Measurements from ENCODE around the gene SNX5.

Gene SNX5

GRCh38 chr20:17898548-17898994 is 70.0 kb downstream of the SNX5 start:
- no peaks in the 10 kb centered on the region for H3K36me3 Mint-ChIP-seq (ENCODE audit: low read depth)
- H3K27me3 Mint-ChIP-seq (ENCODE audit: low read depth, poor library complexity): peaks cover 10% of the 10 kb centered on the region
- DNase-seq: peak; percentile 74
- H3K27ac Mint-ChIP-seq: no peak overlapping the region
- no peak overlapping the region for H3K4me3 Mint-ChIP-seq
- peaks cover 3% of the 10 kb centered on the region for H3K9me3 Mint-ChIP-seq
- peak; percentile 88 for TF ChIP-seq CTCF (IDR thresholded peaks at IDR 0.05)
- H3K4me1 Mint-ChIP-seq: peaks cover 28% of the 10 kb centered on the region

DNA sequence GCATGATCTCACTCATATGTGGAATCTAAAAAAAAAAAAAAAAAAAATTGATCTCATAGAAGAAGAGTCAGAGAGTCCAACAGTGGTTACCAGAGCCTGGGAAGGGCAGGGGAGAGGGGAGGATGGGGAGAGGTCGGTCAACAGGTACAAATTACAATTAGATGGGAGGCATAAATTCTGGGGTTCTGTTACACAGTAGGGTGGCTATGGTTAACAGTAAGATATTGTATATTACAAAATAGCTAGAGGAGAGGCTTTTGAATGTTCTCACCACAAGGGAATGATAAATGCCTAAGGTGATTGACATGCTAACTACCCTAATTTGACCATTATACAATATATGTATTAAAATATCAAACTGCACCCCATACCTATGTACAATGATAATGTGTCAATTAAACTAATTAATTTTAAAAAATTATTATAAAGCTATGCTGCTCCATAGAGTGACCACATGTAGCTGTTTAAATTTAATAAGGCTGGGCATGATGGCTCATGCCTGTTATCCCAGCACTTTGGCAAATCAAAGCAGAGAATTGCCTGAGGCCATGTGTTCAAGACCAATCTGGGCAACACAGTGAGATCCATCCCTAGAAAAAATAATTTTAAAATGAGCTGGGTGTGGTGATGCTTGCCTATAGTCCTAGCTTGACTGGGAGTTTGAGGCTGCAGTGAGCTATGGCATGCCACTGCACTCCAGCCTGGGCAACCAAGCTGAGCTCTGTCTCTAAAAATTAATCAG is 70.9 kb downstream of the SNX5 start:
- H3K27me3 Mint-ChIP-seq (ENCODE audit: low read depth, poor library complexity): peaks cover 10% of the 10 kb centered on the region
- TF ChIP-seq CTCF (IDR thresholded peaks at IDR 0.05): no peak
- peaks cover 9% of the 10 kb centered on the region for H3K9me3 Mint-ChIP-seq
- DNase-seq: no peak
- H3K4me1 Mint-ChIP-seq: peaks cover 28% of the 10 kb centered on the region
- no peaks in the 10 kb centered on the region for H3K36me3 Mint-ChIP-seq (ENCODE audit: low read depth)
- H3K4me3 Mint-ChIP-seq: no peak overlapping the region
- H3K27ac Mint-ChIP-seq: no peak overlapping the region

- TF ChIP-seq CTCF (IDR thresholded peaks at IDR 0.05): no peak
- no peak for DNase-seq
- Mint-ChIP-seq H3K27me3 (ENCODE audit: low read depth, poor library complexity) (peaks cover 10% of the 10 kb centered on the region), H3K27ac (no peak overlapping the region), H3K4me1 (peaks cover 28% of the 10 kb centered on the region), H3K9me3 (peaks cover 18% of the 10 kb centered on the region), H3K36me3 (ENCODE audit: low read depth) (no peaks in the 10 kb centered on the region), H3K4me3 (peak overlapping the region; percentile 41)
Observed at GRCh38 chr20:17896771-17897369, 71.7 kb downstream of the SNX5 start.

GRCh38 chr20:17896193-17896723 is 72.3 kb downstream of the SNX5 start:
- peak overlapping the region; percentile 57 for H3K4me3 Mint-ChIP-seq
- no peaks in the 10 kb centered on the region for H3K36me3 Mint-ChIP-seq (ENCODE audit: low read depth)
- H3K9me3 Mint-ChIP-seq: peaks cover 24% of the 10 kb centered on the region
- H3K27me3 Mint-ChIP-seq (ENCODE audit: low read depth, poor library complexity): peaks cover 10% of the 10 kb centered on the region
- peaks cover 28% of the 10 kb centered on the region for H3K4me1 Mint-ChIP-seq
- no peak for DNase-seq
- H3K27ac Mint-ChIP-seq: no peak overlapping the region
- no peak for TF ChIP-seq CTCF (IDR thresholded peaks at IDR 0.05)

DNA sequence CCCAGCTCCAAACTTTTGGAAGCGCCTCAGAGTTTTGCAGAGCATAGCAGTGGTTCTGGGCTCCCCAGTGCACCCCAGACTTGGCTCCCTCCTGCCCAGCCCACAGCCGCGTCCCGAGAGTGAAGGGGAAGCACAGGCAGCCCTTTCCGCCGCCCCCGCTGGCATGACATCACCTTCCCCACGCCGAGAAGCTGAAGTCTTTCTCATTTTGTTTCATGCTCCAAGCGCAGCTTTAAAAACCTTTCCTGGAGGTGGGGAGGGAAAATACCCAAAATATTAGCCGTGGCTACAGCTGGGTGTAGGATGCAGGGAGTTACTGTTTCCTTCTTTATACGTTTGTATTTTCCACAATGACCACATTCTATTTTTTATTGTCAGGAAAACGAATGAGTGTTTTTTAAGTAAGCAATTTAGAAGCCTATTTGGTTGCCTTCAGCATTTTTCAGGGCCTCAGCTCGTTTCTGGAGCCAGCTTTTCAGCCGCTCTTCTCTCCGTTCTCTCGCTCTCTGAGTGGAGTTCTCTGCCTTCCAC is 72.9 kb downstream of the SNX5 start:
- H3K4me1 Mint-ChIP-seq: peaks cover 28% of the 10 kb centered on the region
- H3K36me3 Mint-ChIP-seq (ENCODE audit: low read depth): no peaks in the 10 kb centered on the region
- H3K9me3 Mint-ChIP-seq: peaks cover 25% of the 10 kb centered on the region
- no peak for DNase-seq
- no peak overlapping the region for H3K27ac Mint-ChIP-seq
- H3K27me3 Mint-ChIP-seq (ENCODE audit: low read depth, poor library complexity): peaks cover 6% of the 10 kb centered on the region
- peak overlapping the region; percentile 57 for H3K4me3 Mint-ChIP-seq
- TF ChIP-seq CTCF (IDR thresholded peaks at IDR 0.05): no peak

Measured in nephron progenitor cell (in vitro differentiated cells).